Kidney (tissue), 22 donors: ENCODE measurements around the gene EMC6. TPM values are rescaled to one million over a fixed set of nuclear protein-coding genes. Genes with fewer than 3 reads are reported as not detected.

Experiments
- DNase-seq, 5 donors: peaks; one replicate each; pipeline ENCODE4 v3.0.0-alpha.2; 2013 to 2020
- FAIRE-seq: peaks from 2 replicates; lab custom pipeline; 2012; peaks lifted over from hg19 to GRCh38; lab: Jason Lieb, UNC
- H3K27ac ChIP-seq, 2 donors: one replicate each; pipeline ENCODE4 v1.7.0; 2013; ENCODE audit warnings: low read depth in 2 of 2, low read length in 2 of 2, inconsistent platforms in 1 of 2
- H3K27me3 ChIP-seq: one replicate; pipeline ENCODE4 v1.7.1; 2013; ENCODE audit warnings: low read length, inconsistent platforms; ENCODE audit not compliant: control insufficient read depth, insufficient read depth
- H3K36me3 ChIP-seq, 3 donors: one replicate each; pipeline versions ENCODE4 v1.7.0 to v1.7.1; 2013; ENCODE audit warnings: low read length in 3 of 3, control low read depth in 1 of 3, inconsistent platforms in 1 of 3; ENCODE audit not compliant: insufficient read depth in 3 of 3, control insufficient read depth in 2 of 3
- H3K4me1 ChIP-seq, 3 donors: one replicate each; pipeline versions ENCODE4 v1.7.0 to v1.7.1; 2013; ENCODE audit warnings: low read length in 3 of 3, inconsistent platforms in 1 of 3, low read depth in 1 of 3; ENCODE audit not compliant: control insufficient read depth in 2 of 3, insufficient read depth in 2 of 3
- H3K4me3 ChIP-seq, 3 donors: one replicate each; pipeline versions ENCODE4 v1.7.0 to v1.8.1; 2013; ENCODE audit warnings: low read length in 3 of 3, control low read depth in 1 of 3, inconsistent platforms in 1 of 3
- H3K9ac ChIP-seq, 3 donors: one replicate each; pipeline versions ENCODE4 v1.7.0 to v1.7.1; 2013; ENCODE audit warnings: low read length in 3 of 3, control low read depth in 1 of 3, inconsistent platforms in 1 of 3
- H3K9me3 ChIP-seq, 3 donors: one replicate each; pipeline versions ENCODE4 v1.7.0 to v1.7.1; 2013; ENCODE audit warnings: low read length in 3 of 3, control low read depth in 1 of 3, inconsistent platforms in 1 of 3; ENCODE audit not compliant: control insufficient read depth in 2 of 3, insufficient read depth in 1 of 3
- CTCF ChIP-seq: IDR thresholded peaks from 3 replicates; pipeline ENCODE4 v1.5.1; 2012; ENCODE audit warnings: mild to moderate bottlenecking, moderate library complexity, borderline replicate concordance; ENCODE audit not compliant: insufficient read depth; ENCODE audit errors: extremely low read depth
- intact Hi-C: fragments of 100-400 bp; cut with DNase I; formaldehyde crosslinking; loops from one replicate; pipeline ENCODE4 v1.11.1; 2022
- long read RNA-seq, 10 donors: library from polyadenylated mRNA in 1 of 10; unstranded in 1 of 10; transcript quantifications; one replicate each; pipeline ENCODE4 v2.0.0 and lab custom pipeline, GENCODE V29; 2021 to 2026
- polyA plus RNA-seq: library from polyadenylated mRNA; stranded (reverse); fragments of 350-450 nt; fragmentation: Illumina TruSeq; extraction: RNeasy Lipid Tissue Mini Kit (QIAGEN cat#74804); gene quantifications from one replicate; pipeline ENCODE4 v1.2.3, GENCODE V29; 2014; ENCODE audit warnings: low read depth, low replicate concordance; ENCODE audit not compliant: insufficient read depth
- total RNA-seq: library from RNA; stranded (reverse); fragmentation: NEBNext Ultra II Directional; extraction: Animal tissue kit (Norgen Biotek cat#: 25700); gene quantifications from one replicate; pipeline ENCODE4 v1.2.1, GENCODE V29; 2021
- donor health status: control.
- donor health status: control.
- donor health status: control.
- donor health status: control.
- donor health status: control.
- donor health status: DM: yes; HTN: yes; CAD: no.
- donor health status: Normal renal cell carcinoma (clear cell type).

EMC6 gene
- 25.6 TPM for total RNA-seq
- 77.1 TPM for polyA plus RNA-seq
- long read RNA-seq, donor 1, transcript EMC6-201 (2 exons, 653 nt) = major isoform, 18 of 20 reads
- long read RNA-seq, donor 1, partial matches to known transcripts = 0 of 20 reads
- long read RNA-seq, donor 1, other reads (novel, unspliced or antisense) = 0 of 20 reads
- long read RNA-seq, donor 2, transcript EMC6-201 (2 exons, 653 nt) = major isoform, 41 of 49 reads
- long read RNA-seq, donor 2, transcript EMC6-202 (2 exons, 762 nt) = minor isoform, 8 of 49 reads
- long read RNA-seq, donor 2, partial matches to known transcripts = 0 of 49 reads
- long read RNA-seq, donor 2, other reads (novel, unspliced or antisense) = 0 of 49 reads
- long read RNA-seq, donor 3, transcript EMC6-201 (2 exons, 653 nt) = major isoform, 33 of 36 reads
- long read RNA-seq, donor 3, partial matches to known transcripts = 0 of 36 reads
- long read RNA-seq, donor 3, other reads (novel, unspliced or antisense) = 0 of 36 reads
- long read RNA-seq, donor 4, transcript EMC6-201 (2 exons, 653 nt) = major isoform, 18 of 18 reads
- long read RNA-seq, donor 4, partial matches to known transcripts = 0 of 18 reads
- long read RNA-seq, donor 4, other reads (novel, unspliced or antisense) = 0 of 18 reads
- long read RNA-seq, donor 5, partial matches to known transcripts = 0 of 2 reads
- long read RNA-seq, donor 5, other reads (novel, unspliced or antisense) = 0 of 2 reads
- long read RNA-seq, donor 6, transcript EMC6-201 (2 exons, 653 nt) = major isoform, 23 of 26 reads
- long read RNA-seq, donor 6, partial matches to known transcripts = 0 of 26 reads
- long read RNA-seq, donor 6, other reads (novel, unspliced or antisense) = 0 of 26 reads
- long read RNA-seq, donor 7, transcript EMC6-201 (2 exons, 653 nt) = major isoform, 10 of 23 reads
- long read RNA-seq, donor 7, partial matches to known transcripts = 0 of 23 reads
- long read RNA-seq, donor 7, other reads (novel, unspliced or antisense) = 12 of 23 reads
- long read RNA-seq, donor 8, transcript EMC6-201 (2 exons, 653 nt) = major isoform, 34 of 38 reads
- long read RNA-seq, donor 8, partial matches to known transcripts = 0 of 38 reads
- long read RNA-seq, donor 8, other reads (novel, unspliced or antisense) = 0 of 38 reads
- long read RNA-seq, donor 9, transcript EMC6-201 (2 exons, 653 nt) = major isoform, 18 of 19 reads
- long read RNA-seq, donor 9, partial matches to known transcripts = 0 of 19 reads
- long read RNA-seq, donor 9, other reads (novel, unspliced or antisense) = 0 of 19 reads
- long read RNA-seq, donor 10, transcript EMC6-202 (2 exons, 762 nt) = minor isoform, 5 of 22 reads
- long read RNA-seq, donor 10, transcript EMC6-201 (2 exons, 653 nt) = major isoform, 17 of 22 reads
- long read RNA-seq, donor 10, partial matches to known transcripts = 0 of 22 reads
- long read RNA-seq, donor 10, other reads (novel, unspliced or antisense) = 0 of 22 reads

- H3K27ac ChIP-seq = peak within 1 kb of the TSS; percentile 96 to 99
- H3K36me3 ChIP-seq = peaks cover 0 to 7% (median 7%) of the 10 kb centered on the region in 3 donors
- TF ChIP-seq CTCF = no peak
- FAIRE-seq (peak; percentile 8), DNase-seq (peak; percentile 99 to 100 (median 99))
- no peaks in the 10 kb centered on the region for H3K9me3 ChIP-seq
- peaks cover 0 to 19% (median 7%) of the 10 kb centered on the region in 3 donors for H3K4me1 ChIP-seq
- no peaks in the 10 kb centered on the region for H3K27me3 ChIP-seq
- peak within 1 kb of the TSS; percentile 73 to 85 (median 82) for H3K4me3 ChIP-seq
- intact Hi-C loops = no loop called here
- peak within 1 kb of the TSS; percentile 59 to 93 (median 78) for H3K9ac ChIP-seq
These were observed at the start of gene EMC6, which contains the start of gene TAX1BP3 for GRCh38 chr17:3668279-3669084. TSS of gene EMC6 (plus strand) at chr17:3668812. CDS start at chr17:3669147, 335 bp downstream. TSS of gene TAX1BP3 (minus strand) at chr17:3668578. CDS start at chr17:3668526, 52 bp downstream.

- DNase-seq (no peak), FAIRE-seq (no peak)
- Histone ChIP-seq H3K4me3 (no peak overlapping the region), H3K36me3 (peaks cover 2 to 44% (median 33%) of the 10 kb centered on the region in 3 donors), H3K9ac (no peak overlapping the region), H3K27ac (no peak overlapping the region), H3K9me3 (no peaks in the 10 kb centered on the region), H3K4me1 (no peaks in the 10 kb centered on the region), H3K27me3 (no peaks in the 10 kb centered on the region)
- no peak for TF ChIP-seq CTCF
- intact Hi-C loops = no loop called here
These were observed 47.4 kb upstream of the EMC6 start for GRCh38 chr17:3621146-3621720.
